NCI-H1092 treated with DMSO at 0.1 percent for 48 hours (cell line): ENCODE data around the gene LMBRD1.
A peak's percentile ranks its signal among the peaks of the same experiment; 100 is the strongest.
"Not testable (repeated sequence)": the region's sequence is repeated elsewhere in the genome, so short reads cannot be mapped to it uniquely, and the experiment has no call there.

Experiments used
- DNase-seq: peaks from one replicate; lab custom pipeline; 2025; lab: John Stamatoyannopoulos, UW

Gene LMBRD1

DNA sequence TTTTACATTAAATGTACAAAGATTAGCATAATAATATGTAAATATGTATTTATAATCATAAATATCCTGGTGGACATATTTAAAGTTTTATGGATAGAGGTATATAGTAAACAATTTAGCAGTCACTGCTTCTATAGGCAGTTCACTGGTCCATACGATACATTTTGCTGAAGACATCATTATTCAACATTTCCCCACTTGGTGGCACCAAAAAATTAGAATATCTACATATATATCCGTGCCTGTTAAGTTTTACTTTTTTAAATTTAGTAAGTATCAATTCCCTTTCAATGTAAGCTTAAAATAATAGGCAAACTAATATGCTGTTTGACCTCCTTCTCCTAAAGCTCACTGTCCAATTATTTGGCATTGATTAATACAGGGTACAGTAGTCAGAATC lies 64.2 kb downstream of the LMBRD1 start:
- no peak for DNase-seq

DNA sequence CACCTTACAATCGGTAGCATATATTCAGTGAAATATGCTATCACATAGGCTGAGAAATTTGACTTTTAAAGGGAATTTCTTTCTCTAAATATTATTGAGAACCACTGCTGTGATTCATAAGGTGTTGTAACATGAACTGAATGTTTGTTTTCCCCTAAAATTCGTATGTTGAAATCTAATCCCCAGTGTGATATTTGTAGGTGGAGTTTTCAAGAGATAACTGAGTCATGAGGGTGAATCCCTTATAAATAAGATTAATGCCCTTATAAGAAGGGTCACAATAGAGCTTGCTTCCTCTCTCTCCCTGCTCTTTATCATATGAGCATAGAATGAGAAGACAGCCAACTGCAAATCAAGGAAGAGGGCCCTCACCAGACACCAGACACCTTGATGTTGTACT lies 64.8 kb downstream of the LMBRD1 start:
- DNase-seq = no peak

DNA sequence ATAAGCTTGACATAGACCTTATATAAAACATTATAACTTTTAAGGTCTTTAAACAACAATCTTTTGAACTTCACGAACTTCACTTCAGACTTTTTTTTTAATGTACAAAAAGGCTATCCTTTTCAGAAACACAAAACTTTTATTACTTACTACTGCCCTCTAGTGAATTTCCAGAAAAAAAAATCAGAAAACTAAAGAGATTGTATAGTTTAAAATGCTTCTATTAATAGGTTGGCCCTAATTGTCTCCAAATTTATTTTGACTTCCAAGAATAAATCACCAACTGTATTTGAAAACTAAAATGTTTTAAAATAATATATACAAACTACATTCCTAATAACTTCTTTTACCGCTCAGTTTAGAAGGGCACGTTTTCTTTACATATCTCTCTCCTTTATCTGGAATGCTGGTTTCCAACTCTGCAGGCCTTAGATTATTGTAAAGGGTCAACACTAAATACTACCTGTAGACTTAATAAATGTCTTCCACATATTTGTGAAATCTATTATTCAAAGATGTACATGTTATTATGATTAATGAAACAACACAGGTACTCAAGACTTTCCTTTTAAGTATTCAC lies 66.8 kb downstream of the LMBRD1 start:
- DNase-seq = peak; percentile 11

DNA sequence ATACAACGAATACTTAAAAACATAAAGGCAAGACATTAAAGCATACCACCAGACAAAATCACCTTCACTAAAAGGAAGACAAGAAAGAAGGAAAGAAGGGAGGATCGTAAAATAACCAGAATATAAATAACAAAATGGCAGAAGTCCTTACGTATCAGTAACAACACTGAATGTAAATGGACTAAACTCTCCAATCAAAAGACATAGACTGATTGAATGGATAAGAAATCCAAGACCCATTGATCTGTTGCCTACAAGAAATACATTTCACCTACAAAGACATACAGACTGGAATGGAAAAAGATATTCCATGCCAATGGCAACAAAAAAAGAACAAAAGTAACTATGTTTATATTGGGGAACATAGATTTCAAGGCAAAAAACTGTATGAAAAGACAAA lies 74.1 kb downstream of the LMBRD1 start:
- no peak for DNase-seq

DNA sequence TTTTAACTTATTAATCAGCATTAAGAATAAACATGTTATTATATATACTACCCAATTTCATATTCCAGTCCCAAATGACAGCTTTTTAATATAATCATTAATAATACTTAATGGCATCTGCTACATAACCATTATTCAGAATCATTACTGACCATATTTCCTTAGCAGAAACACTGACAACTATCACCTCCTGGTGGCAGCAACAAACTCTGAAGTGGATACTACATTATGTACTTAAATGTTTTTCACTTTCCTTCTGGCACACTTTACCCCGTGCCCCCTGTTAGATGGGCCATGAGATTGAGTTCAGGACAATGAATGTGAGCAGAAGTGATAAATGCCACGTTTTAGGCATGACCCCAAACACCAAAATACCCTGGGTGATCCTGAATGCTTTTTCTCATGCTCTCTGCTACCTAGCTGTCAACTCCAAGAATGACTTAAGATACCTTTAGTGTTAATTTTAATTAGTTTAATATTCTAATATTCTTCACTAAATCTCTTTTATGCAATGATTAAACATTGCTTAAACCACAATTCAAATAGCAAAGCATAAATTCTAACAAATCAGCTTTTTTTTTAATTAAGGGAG lies 77.1 kb downstream of the LMBRD1 start:
- DNase-seq = no peak

DNA sequence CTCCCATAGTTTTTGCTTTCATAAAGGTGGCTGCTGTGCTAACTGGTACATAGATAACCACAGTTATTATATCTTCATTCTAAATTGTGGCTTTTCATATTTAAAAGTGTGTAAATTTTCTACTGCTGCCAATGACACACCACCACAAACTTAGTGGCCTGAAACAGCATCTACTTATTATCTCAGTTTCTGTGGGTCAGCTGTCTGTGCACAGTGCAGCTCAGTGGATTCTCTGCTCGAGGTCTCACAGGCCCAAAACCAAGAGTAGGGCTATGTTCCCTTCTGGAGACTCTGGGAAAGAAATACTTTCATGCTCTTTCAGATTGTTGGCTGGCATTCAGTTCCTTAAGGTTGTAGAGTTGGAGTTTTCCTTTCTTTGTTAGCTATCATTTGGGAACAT lies 90.1 kb downstream of the LMBRD1 start:
- no peak for DNase-seq

DNA sequence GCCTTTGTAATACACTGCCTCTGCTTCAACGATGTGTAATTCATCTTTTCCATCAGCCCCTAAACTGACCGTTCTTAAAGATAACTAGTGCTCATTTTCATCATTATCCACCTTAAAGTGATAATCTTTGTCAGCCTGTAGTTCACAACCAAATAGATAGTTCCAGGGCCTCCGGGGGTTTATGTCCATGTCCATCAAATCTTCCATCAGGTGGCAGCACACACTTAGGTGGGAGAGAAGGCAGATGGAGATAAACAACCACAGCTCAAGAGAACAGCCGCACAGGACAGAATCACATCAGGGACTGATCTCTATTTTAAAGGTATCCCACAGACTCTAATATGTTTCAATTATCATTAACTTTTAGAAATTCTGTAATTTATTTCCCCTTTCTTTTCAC lies 90.9 kb downstream of the LMBRD1 start:
- no peak for DNase-seq

DNA sequence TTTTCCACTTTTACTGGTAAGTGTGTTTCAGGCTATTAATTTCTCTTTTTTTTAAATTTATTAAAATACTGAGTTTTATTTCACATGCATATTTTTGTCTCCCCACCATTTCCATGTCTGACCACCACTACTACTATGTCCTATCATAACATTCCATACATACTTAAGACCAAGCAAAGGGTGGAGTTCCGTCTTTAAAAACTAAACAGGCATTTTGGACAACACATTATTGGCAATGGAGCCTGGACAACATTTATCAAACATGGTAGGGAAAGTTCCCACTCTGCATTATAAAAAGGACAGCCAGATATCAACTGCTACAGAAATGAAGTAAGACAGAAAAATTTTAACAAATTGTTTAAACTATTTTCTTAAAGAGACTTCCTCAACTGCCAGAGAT lies 91.9 kb downstream of the LMBRD1 start:
- DNase-seq = no peak

DNA sequence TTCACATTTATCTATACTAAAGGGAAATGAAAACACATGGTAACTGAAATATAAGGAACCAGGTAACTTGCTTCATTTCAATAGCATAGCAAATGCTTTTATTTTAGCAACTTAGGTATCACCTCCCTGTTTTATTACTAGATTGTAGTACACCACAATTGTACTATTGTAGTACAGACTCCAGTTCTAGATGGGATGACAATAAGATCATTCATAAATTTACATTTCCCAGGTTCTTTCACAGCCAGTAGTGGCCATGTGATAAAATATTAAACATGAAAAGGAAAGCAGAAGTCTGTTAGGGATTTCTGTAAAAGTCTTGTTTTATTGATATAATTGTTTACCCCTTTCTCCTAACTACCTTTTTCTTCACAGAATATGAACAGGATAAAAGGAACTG lies 97.2 kb downstream of the LMBRD1 start:
- no peak for DNase-seq

DNA sequence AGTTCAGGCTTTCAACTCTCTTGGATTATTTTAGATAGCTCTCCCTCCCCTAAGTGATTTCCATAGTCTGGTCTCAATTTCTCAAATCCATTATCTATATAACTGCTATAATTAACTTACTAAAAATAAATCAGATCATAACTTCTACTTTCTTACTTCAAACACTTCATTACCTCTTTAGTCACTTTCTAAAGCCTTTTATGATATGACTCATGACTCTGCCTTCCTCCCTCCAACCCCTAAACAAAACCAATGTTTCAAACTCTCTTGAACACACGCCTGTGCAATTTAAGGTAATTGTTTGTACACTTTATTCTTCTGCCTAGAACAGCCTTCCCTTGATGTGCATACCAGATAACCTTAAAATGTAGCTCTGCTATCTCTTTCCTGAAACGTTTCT lies 100.5 kb downstream of the LMBRD1 start:
- no peak for DNase-seq

DNA sequence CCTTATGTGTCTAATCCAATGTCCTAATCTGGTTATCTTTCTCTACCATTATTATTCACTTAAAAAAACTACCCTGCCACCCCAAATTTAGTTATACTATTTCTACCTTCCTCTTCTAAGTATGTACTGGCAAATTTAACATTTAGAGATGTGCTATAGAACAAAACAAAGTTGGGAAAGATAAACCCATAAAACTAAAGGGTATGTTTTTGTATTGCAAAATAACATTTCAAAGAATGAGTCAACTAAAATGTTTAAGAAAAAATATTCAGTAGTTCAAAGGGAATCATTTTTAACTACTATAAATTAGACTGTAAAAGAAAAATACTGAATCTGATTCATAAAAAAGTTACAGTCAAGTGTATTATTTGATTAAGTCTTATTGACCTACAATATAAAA lies 103.0 kb downstream of the LMBRD1 start:
- no peak for DNase-seq

DNA sequence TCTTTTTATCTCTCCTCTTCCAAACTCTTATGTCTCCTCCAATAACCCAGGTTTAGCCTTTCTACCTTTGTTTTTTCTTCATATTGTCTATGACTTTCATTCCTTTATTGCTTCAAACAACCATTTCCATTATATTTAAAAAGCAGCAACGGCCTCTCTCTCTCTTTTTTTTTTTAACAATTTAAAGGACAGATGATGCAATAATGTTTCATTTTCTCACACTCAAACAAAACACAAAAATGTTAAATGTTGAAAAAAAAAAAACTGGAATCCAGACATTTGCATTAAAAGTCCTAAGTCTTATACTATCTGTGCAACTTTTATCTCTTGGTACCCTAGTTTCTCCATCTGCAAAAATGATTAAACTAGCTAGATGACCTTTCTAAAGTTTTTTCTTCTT lies 105.8 kb downstream of the LMBRD1 start:
- DNase-seq = no peak

DNA sequence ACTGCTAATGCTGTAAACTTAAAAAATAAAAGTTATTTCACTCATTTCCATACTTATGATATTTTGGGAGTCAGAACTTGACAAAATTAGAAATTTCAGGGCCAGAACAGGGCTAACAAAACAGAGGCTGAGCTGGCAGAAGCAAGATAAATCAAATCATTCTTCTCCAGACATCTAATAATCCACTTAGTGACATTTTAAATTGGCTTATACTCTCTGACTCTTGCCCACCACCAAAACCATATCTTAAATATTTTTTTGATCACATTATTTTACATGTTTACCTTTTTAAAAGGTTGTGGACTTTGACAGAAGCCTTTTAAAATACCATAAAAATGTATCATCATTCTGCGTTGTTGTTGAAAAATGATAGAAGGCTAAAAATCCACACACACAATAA lies 116.5 kb downstream of the LMBRD1 start:
- DNase-seq = no peak

DNA sequence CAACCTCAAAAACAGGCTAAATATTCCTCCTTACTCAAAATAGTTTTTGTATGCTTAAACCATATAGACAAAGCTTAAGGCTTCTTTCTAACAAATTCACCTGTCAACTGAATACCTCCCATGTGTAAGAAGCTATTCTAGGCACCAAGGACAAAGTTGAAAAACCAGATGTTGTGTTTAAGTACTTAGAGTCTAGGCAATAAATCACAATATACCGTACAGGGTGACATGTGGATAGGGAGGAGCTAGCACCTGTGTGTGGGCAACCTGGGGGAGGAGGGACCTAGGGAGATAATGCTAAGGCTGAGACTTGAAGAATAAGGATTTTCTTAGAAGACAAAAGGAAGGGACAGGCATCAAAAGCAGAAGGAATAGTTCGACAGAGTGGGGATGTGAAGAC lies 123.5 kb downstream of the LMBRD1 start:
- DNase-seq = no peak

DNA sequence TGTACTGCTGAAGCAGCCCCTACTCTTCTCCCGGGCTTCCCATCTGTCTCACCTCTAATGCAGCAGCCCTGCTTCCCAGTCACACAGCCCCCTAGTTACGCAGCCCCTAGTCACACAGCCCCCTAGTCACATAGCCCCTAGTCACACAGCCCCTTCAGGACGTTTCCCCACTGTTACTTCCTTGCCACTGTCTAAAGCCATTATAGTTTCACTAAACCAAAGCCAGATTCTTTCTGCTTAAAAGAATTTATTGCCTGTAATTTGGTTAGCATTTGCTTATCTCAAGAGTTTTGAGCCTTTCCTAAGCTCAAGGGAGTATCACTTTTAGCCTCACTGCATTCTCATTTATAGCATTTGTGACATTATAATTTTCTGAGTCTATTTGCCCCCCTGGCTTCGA lies 127.9 kb downstream of the LMBRD1 start:
- no peak for DNase-seq

DNA sequence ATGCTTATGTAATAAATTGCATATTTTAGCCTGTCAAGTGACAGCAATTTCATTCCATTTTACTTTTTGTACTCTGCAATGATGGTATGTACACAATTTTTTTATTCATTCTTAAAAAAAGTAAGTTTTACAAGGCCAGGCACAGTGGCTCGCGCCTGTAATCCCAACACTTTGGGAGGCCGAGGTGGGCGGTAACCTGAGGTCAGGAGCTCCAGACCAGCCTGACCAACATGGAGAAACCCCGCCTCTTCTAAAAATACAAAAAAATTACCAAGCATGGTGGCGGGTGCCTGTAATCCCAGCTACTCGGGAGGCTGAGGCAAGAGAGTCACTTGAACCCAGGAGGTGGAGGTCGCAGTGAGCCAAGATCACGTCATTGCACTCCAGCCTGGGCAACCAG lies 130.0 kb downstream of the LMBRD1 start:
- DNase-seq = not testable (repeated sequence)

DNA sequence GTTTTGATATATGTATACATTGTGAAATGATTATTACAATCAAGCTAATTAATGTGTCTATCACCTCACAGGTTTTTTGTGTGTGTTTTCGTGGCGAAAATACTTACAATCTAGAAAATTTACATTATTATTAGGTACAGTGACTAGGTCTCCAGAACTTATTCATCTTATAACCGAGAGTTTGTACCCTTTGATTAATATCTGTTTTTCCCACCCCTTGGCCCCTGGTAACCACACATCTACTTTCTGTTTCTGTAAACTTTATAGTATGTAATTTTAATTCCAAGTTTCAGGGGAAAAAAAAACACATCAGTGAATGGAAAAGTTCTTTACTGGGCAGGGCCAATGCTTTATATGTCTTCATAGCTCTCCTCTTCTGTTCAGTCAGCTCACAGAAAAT lies 131.4 kb downstream of the LMBRD1 start:
- DNase-seq = no peak

DNA sequence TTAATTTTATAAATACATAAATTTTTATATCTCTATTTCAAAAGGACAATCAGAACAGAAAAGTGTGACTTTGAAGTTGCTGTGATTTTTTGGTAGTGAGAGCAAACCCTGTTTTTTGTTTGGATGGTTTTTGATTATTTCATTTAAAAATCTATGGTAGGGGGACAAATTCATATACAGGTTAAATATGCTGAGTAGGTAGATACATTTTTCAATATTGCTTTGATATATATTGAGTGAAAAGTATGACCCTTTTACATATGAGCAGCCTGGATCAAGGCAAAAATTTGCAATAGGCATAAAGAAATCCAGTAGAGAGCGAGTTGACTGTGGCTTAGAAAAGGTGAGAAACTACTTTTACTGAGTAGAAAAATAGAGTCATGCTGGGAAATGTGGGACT lies 132.3 kb downstream of the LMBRD1 start:
- no peak for DNase-seq

DNA sequence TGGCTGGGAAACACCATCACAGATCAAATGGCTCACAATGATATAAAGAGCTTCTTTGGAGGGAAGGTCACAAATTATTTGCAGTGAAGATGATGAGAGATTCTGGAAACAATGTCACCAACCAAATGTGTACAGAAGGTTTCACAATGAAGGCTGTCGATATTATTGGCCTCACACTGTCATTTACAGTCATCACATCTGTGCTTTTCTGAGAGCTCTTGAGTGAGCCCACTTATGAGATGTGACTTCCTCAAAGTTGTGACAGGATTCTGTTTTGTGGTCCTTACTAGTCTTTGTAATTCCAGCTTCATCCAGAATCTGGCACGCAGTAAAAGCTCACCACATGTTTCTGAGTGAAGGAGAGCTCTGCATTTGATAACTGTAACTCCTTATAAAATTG lies 133.6 kb downstream of the LMBRD1 start:
- DNase-seq = no peak

DNA sequence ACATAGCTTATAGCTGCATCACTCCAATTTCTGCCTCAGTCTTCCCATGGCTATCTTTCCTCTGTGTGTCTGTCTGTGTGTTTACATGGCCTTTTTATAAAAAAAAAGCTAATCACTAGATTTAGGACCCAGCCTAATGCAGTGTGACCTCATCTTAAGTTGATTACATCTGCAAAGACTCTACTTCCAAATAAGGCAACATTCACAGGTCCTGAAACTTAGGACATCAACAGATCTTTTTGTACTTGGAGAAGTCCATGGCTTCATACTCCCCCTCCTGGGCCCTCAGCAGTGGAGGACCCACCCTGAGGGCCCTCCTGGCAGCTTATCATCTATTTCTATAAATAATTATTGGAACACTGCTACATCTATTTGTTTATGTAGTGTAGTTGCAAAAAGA lies 146.1 kb downstream of the LMBRD1 start:
- no peak for DNase-seq

DNA sequence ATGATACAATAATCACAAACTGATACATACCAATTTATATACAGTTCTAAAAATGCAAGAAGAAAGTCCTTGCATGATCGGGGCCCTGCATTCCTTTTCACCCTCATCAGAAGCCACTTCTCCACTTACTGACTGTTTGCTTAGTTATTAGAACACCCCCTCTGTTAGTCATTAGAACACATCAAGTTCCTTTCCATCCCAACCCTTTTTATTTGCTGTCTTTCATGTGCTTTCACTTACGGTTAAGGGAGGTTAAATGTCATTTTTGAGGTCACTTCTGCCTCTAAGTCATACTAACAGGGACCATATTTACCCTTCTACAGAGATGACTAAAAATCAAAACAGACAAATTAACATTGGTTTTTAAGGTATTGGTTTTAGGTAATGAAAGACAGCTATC lies 149.1 kb downstream of the LMBRD1 start:
- DNase-seq = no peak

DNA sequence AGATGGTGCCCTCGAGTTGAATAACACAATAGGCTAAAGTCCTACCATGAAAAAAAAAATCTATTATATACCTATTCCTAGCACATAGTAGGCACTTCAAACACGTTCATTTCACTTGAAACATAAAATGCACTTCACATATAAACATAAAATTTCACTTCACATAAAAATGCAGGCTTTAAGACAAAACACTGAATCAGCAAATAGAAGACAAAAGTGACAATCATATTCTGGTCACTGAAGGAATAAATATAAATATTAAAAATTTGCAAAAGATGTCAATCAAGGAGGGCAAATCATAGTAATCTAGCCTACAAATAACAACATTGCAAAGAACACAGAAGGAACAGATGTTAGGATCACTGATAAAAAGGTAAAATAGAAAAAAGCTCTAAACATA lies 153.1 kb downstream of the LMBRD1 start:
- no peak for DNase-seq

DNA sequence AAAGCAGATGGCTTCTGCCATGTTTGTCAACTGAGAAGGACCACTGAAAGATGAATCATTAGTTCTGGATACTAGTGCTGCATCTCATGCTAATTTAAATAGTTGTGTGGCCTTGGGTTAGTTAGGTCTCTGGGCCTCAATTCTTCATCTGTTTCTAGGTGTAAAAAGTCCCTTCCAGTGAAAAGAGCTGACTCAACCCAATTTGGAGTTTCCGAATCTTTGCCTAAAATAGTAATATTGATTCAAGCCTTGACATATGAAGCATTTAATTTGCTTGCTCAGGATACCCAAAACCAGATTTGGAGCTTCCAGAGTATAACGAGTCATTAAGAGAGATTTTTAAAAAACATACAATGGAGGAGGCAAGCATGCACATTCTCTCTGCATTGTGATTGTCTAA lies 163.9 kb downstream of the LMBRD1 start:
- DNase-seq = no peak

DNA sequence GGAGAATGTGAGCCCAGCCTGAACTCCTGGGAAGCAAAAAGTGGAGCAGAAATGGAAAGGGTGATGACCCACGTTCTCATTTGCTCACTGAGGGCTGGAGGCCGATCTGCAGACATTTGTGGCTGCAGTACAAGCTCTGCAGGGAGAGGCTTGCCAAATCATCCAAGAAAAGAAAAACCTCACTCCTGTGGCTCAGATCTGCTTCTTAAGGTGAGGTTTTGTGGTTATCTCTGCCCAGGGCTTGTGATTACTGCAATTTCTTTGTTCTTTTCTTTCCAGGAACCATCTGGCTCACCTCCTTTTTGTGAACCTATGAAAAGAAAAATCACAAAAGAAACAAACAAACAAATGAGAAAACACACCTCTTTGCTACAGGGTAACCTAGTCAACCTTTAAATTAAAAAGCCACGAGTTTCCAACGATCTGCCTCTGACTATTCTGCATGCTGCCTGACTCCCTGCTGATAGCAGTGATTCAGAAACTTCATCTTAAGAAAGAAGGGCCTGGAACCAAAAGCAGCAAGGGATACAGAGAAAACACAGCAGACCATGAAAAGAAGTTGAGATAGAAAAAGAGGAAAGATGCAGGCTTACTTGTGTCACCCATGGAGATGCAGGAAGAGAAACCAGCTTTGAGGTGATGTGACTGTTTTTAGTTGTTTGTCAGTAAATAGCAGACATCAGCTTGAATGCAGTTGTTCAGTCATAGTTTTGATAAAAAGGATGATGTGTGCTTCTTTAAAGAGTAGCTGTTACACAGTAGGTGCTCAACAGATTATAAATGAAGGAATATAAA lies 165.1 kb downstream of the LMBRD1 start:
- no peak for DNase-seq
